CD4-positive, alpha-beta T cell treated with Interferon alpha-2 for 1 hour (primary cell): ENCODE measurements around the gene ZNF785.
"Not testable (repeated sequence)": the region's sequence is repeated elsewhere in the genome, so short reads cannot be mapped to it uniquely, and the experiment has no call there.

Experiments
- DNase-seq, 2 donors: peaks; one replicate each; pipeline ENCODE4 v3.0.0-alpha.2; 2020 to 2022

Gene ZNF785

GRCh38 chr16:30539000-30539964 lies 46.2 kb downstream of the ZNF785 start:
- DNase-seq, result no peak

DNA sequence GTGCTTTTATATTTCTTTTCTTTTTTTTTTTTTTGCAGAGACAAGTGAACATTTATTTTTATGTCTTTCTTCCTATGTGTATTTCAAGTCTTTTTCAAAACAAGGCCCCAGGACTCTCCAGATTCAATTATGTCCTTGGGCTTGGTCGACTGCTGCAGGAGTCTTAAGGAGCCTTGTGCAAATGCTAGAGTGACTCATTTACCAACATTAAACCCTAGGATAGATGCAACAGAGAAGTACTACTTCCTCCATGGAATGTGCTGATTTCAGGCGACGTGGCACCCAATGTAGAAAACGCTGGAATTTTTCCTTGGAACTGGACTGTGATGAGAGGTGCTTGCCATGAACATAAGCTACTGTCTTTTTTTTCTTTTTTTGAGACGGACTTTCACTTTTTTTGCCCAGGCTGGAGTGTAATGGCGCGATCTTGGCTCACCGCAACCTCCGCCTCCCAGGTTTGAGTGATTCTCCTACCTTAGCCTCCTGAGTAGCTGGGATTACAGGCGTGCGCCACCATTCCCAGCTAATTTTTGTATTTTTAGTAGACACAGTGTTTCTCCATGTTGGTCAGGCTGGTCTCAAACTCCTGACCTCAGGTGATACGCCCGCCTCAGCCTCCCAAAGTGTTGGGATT lies 49.0 kb downstream of the ZNF785 start:
- not testable (repeated sequence) for DNase-seq

GRCh38 chr16:30535777-30536190 lies 49.7 kb downstream of the ZNF785 start:
- peak; percentile 62 to 66 for DNase-seq

GRCh38 chr16:30535106-30535776 lies 50.3 kb downstream of the ZNF785 start:
- DNase-seq, result peak; percentile 55 to 69

DNA sequence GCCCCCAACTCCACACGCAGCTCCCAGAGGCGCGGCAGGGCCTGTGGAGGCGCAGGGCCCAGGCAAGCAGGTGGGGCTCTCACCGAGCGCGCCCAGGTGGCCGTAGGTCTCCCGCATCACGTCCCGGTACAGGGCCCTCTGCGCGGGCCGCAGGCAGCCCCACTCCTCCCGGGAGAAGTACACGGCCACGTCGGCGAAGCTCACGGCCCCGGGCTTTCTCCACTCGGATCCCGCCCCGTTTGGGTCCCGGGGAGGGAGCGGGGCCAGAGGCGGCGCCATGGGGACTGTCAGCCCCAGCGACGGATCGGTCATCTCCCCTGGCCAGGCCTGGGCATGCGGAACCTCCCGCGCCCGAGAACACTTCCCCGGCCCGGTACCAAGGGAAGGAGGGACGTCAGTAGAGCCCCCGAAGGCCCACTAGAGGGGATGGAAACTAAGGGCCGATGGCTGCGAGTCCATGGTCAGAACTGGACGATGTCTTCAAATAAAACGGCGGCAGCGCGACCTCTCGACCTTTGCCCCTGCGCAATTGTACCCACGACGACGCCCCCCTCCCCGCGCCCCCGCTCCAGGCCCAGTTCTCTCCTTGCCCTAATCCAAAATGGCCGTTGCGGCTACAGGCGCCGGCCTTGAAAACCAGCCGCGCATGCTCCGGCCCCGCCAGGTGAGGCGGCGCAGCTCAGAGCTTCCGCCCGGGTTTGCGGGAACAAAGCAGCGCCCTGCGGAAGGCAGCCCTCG lies 51.0 kb downstream of the ZNF785 start, which contains the start of gene ZNF747:
Gene ZNF747, minus strand, starts transcription at position 491 of the 738 bp plus-strand sequence. Its CDS starts 179 bp downstream, at position 312.
- peak; percentile 89 to 94 for DNase-seq

DNA sequence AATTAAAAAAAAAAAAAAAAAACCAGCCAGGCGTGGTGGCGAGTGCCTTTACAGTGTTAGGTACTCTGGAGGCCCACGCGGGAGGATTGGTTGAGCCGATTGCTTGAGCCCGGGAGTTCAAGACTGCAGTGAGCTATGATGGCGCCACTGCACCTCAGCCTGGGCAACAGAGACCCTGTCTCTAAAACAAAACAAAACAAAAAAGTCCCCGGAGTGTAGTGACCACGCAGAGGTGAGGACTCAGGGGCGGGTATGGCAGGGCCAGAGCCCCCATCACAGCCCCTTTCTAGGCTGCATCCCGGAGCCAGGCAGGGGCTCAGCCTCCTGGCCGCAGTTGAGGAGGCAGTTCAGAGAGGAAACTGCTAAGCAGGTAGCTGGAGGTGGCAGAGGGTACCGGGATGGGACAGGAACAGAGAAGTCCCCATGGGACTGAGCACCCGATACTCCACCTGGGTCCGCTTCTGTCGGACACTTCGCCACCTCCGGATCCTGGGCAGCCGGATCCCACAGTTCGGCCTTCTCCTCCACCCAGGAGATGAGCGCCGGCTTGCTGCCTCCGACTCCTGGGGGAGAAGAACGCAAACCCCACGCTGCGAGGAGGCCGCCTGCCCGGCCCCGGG lies 51.6 kb downstream of the ZNF785 start:
- DNase-seq, result no peak

- DNase-seq, result no peak
Observed at GRCh38 chr16:30533146-30533522, 52.4 kb downstream of the ZNF785 start.

GRCh38 chr16:30532285-30533145 lies 53.0 kb downstream of the ZNF785 start:
- no peak for DNase-seq
